ENCODE measurements around the gene RNGTT.
"Not testable (repeated sequence)": the region's sequence is repeated elsewhere in the genome, so short reads cannot be mapped to it uniquely, and the experiment has no call there.

RNGTT gene

GRCh38 chr6:88730611-88731011, 232.8 kb downstream of the RNGTT start:
- TF ChIP-seq CTCF (IDR thresholded peaks at IDR 0.05) = no peak
- Histone ChIP-seq H3K36me3 (ENCODE audit: control insufficient read depth, insufficient read depth, low read length) (no peaks in the 10 kb centered on the region), H3K9ac (no peak overlapping the region), H3K27ac (no peak overlapping the region), H3K79me2 (no peaks in the 10 kb centered on the region), H3K27me3 (ENCODE audit: control insufficient read depth, insufficient read depth, low read length) (no peaks in the 10 kb centered on the region), H3K4me2 (ENCODE audit: low read length) (no peak overlapping the region), H3K4me3 (ENCODE audit: low read depth, low read length) (no peak overlapping the region), H3K9me3 (ENCODE audit: control insufficient read depth, low read length) (no peaks in the 10 kb centered on the region), H2AFZ (no peak overlapping the region), H3K4me1 (no peaks in the 10 kb centered on the region)

- H3K9me3 ChIP-seq (ENCODE audit: control insufficient read depth, low read length) = no peaks in the 10 kb centered on the region
- no peaks in the 10 kb centered on the region for H3K36me3 ChIP-seq (ENCODE audit: control insufficient read depth, insufficient read depth, low read length)
- no peak for TF ChIP-seq CTCF (IDR thresholded peaks at IDR 0.05)
- H3K4me1 ChIP-seq = no peaks in the 10 kb centered on the region
- H2AFZ ChIP-seq = no peak overlapping the region
- H3K4me3 ChIP-seq (ENCODE audit: low read depth, low read length) = no peak overlapping the region
- H3K27me3 ChIP-seq (ENCODE audit: control insufficient read depth, insufficient read depth, low read length) = no peaks in the 10 kb centered on the region
- no peak overlapping the region for H3K4me2 ChIP-seq (ENCODE audit: low read length)
- no peaks in the 10 kb centered on the region for H3K79me2 ChIP-seq
- H3K27ac ChIP-seq = no peak overlapping the region
- H3K9ac ChIP-seq = no peak overlapping the region
These were observed 234.7 kb downstream of the RNGTT start for GRCh38 chr6:88728756-88729155.

GRCh38 chr6:88726409-88726808, 237.0 kb downstream of the RNGTT start:
- not testable (repeated sequence) for H3K4me3 ChIP-seq (ENCODE audit: low read depth, low read length); H3K36me3 ChIP-seq (ENCODE audit: control insufficient read depth, insufficient read depth, low read length); H3K4me1 ChIP-seq; H3K79me2 ChIP-seq; H2AFZ ChIP-seq; H3K4me2 ChIP-seq (ENCODE audit: low read length); H3K9ac ChIP-seq; H3K9me3 ChIP-seq (ENCODE audit: control insufficient read depth, low read length); H3K27ac ChIP-seq; H3K27me3 ChIP-seq (ENCODE audit: control insufficient read depth, insufficient read depth, low read length)

GRCh38 chr6:88725111-88725975, 238.1 kb downstream of the RNGTT start:
- H3K9me3 ChIP-seq (ENCODE audit: control insufficient read depth, low read length) = no peaks in the 10 kb centered on the region
- no peak overlapping the region for H3K4me3 ChIP-seq (ENCODE audit: low read depth, low read length)
- H3K27ac ChIP-seq = no peak overlapping the region
- H3K27me3 ChIP-seq (ENCODE audit: control insufficient read depth, insufficient read depth, low read length) = no peaks in the 10 kb centered on the region
- H3K4me2 ChIP-seq (ENCODE audit: low read length) = no peak overlapping the region
- no peak overlapping the region for H2AFZ ChIP-seq
- peak; percentile 28 for TF ChIP-seq CTCF (IDR thresholded peaks at IDR 0.05)
- no peaks in the 10 kb centered on the region for H3K36me3 ChIP-seq (ENCODE audit: control insufficient read depth, insufficient read depth, low read length)
- no peak overlapping the region for H3K9ac ChIP-seq
- no peaks in the 10 kb centered on the region for H3K4me1 ChIP-seq
- no peaks in the 10 kb centered on the region for H3K79me2 ChIP-seq

- H3K4me2 ChIP-seq (ENCODE audit: low read length) = no peak overlapping the region
- H3K9me3 ChIP-seq (ENCODE audit: control insufficient read depth, low read length) = no peaks in the 10 kb centered on the region
- no peaks in the 10 kb centered on the region for H3K4me1 ChIP-seq
- H3K9ac ChIP-seq = no peak overlapping the region
- TF ChIP-seq CTCF (IDR thresholded peaks at IDR 0.05) = no peak
- H2AFZ ChIP-seq = no peak overlapping the region
- H3K36me3 ChIP-seq (ENCODE audit: control insufficient read depth, insufficient read depth, low read length) = no peaks in the 10 kb centered on the region
- no peak overlapping the region for H3K4me3 ChIP-seq (ENCODE audit: low read depth, low read length)
- H3K79me2 ChIP-seq = no peaks in the 10 kb centered on the region
- no peak overlapping the region for H3K27ac ChIP-seq
- H3K27me3 ChIP-seq (ENCODE audit: control insufficient read depth, insufficient read depth, low read length) = no peaks in the 10 kb centered on the region
These were observed 240.7 kb downstream of the RNGTT start for GRCh38 chr6:88722686-88723085.

- H3K4me2 ChIP-seq (ENCODE audit: low read length); H3K4me3 ChIP-seq (ENCODE audit: low read depth, low read length); H2AFZ ChIP-seq; H3K27ac ChIP-seq; H3K36me3 ChIP-seq (ENCODE audit: control insufficient read depth, insufficient read depth, low read length); H3K9me3 ChIP-seq (ENCODE audit: control insufficient read depth, low read length); H3K9ac ChIP-seq; H3K4me1 ChIP-seq; H3K27me3 ChIP-seq (ENCODE audit: control insufficient read depth, insufficient read depth, low read length); H3K79me2 ChIP-seq: not testable (repeated sequence)
These were observed 247.0 kb downstream of the RNGTT start for GRCh38 chr6:88716399-88716798.

Measured in parathyroid adenoma (tissue), 2 donors.